GM18861 (cell line): ENCODE data around the gene FILIP1.
A peak's percentile ranks its signal among the peaks of the same experiment; 100 is the strongest.
"Not testable (repeated sequence)": the region's sequence is repeated elsewhere in the genome, so short reads cannot be mapped to it uniquely, and the experiment has no call there.

ENCODE experiments used
- ATAC-seq: cut with Tn5 transposase; IDR thresholded peaks from one replicate; pipeline ENCODE4 v1.9.1; 2021; ENCODE audit not compliant: unreplicated experiment

The FILIP1 gene

DNA sequence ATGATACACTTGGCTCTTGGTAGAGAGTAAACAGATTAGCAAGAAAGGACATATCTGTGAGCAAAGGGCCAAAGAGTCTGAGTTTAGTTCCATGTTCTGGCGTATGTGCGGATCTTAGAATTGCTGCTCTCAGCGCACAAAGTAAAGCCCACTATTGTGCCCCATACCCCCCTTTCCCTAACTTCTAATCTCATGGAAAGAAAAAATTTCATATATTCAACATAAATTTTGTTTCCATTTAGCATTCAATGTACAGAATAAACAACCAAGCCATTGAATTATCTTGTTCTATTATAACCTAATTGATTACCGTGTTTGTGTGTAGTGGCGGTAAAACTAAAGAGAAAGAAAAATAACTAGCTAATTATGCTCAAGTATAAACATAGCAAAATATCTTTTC is 30.5 kb downstream of the FILIP1 start:
- no peak for ATAC-seq

DNA sequence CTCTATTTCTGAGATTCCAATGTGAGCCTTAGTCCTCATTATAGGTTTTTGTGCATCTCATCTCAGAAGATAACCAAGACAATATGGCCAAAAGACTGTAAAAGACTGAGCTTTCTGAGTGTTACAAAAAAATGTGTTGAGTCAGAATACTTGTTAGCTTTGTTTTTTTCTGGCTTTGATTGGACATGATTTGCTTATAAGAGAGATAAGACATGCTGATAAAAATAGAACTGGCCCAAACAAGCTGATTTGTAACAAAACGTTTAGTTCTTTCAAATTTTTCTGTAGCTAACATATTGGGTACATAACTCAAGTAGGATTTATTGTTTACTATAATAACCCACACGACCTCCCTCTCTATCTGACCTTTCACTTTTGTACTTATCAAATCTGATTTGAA is 32.9 kb downstream of the FILIP1 start:
- no peak for ATAC-seq

DNA sequence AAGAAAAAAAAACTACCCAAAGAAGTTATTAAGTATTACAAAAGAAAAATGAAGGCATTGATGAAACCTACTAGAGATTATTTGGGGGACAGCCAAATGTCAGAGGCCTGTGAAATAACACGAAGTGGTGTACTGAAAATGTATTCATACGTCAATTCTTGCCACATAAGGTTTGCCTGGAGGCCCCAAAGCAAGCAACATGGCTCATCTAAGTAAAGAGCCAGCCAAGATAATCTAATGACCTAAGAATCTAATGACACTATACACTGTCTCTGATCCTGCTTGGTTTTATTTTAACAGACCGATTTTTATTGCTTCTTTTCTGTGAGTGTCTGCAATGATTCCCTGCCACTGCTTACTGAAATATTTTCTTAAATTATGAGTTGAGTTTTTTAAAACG is 34.7 kb downstream of the FILIP1 start:
- no peak for ATAC-seq

DNA sequence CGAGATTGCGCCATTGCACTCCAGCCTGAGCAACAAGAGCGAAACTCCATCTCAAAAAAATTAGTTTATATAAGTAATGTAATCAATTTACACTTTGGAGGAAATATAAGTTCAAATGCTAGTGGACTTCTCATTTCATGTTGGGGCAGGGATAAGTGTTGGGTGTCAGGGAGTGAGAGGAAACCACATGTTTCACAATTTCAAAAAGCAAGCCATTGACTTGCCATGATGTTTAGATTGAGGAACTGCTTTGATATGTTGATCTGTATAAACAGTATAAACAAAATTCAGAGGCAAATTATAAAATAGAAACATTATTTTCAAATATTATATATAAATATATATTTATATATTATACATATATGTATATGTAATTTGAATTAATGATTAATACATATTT is 42.7 kb downstream of the FILIP1 start:
- ATAC-seq = no peak

GRCh38 chr6:75449630-75450206 is 43.9 kb downstream of the FILIP1 start:
- no peak for ATAC-seq

DNA sequence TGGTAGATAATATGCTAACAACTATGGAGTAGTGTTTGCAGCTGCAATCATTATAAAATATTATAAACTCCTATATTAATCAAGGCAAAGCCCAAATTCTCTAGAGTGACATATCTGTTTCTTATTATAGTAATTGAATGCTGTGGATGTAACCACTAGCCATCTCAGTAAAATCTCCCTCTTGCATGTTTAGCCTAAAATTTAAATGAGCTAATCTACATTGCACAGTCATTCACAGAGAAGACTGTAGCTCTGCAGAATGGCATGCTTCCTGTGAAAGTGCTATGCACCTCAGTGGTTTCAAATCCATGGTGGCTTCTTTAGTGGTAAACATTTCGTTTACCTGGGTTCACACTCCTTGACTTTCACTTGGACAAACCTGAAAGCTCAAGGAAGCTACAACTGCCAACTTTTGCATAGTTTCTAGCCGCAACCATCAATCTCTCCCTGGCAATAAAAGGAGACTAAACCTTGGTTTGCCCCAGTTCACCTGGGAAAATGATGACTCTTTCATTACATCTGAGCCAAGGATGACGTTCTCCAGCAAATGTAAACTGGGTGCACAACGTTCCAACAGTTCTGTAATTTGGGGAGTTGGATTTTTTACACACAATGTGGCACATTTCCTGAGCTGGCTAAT is 47.2 kb downstream of the FILIP1 start:
- ATAC-seq = peak; percentile 77

DNA sequence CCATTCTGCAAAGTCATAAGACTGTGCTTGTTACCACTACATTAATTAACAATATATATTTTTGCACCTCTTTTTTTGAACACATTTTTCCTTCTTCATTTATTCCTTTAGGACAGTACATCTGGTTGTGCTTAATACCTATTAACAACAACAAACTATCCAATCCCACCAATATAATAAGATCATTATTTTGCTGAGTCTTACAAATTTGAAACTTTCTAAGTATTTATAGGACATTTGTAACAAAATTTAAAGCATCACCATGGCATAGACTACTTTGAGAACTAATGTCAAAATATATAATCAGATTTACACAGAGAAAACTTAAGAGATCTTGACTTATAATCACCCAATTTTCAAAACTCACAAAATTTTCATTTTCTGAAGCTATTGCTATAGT is 47.9 kb downstream of the FILIP1 start:
- no peak for ATAC-seq

DNA sequence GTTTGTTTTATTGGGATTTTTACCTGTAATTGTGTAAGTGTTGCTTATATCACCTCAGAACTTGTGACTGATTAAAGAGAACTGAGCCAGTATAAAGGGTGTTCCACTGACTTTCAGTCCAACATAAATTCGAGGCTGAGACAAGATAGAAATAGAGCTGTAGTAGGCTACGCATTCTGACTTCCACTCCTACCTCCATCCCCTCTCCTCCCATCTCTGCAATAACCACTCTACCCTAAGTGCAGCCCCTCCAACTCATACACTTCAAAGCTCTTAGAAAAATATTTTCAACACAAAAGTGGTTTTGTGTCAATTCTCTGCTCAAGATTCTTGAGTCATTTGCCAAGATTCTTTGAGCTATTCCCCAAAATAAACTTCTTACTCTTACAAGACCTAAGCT is 48.7 kb downstream of the FILIP1 start:
- no peak for ATAC-seq

DNA sequence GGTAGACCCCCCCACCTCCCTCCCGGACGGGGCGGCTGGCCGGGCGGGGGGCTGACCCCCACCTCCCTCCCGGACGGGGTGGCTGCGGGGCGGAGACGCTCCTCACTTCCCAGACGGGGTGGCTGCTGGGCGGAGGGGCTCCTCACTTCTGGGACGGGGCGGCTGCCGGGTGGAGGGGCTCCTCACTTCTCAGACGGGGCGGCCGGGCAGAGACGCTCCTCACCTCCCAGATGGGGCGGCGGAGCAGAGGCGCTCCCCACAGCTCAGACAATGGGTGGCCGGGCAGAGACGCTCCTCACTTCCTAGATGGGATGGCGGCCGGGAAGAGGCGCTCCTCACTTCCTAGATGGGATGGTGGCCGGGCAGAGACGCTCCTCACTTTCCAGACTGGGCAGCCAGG is 51.7 kb downstream of the FILIP1 start:
- ATAC-seq = not testable (repeated sequence)

DNA sequence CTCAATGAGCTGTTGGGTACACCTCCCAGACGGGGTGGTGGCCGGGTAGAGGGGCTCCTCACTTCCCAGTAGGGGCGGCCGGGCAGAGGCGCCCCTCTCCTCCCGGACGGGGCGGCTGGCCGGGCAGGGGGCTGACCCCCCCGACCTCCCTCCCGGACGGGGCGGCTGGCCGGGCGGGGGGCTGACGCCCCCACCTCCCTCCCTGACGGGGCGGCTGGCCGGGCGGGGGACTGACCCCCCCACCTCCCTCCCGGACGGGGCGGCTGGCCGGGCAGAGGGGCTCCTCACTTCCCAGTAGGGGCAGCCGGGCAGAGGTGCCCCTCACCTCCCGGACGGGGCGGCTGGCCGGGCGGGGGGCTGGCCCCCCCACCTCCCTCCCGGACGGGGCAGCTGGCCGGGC is 52.1 kb downstream of the FILIP1 start:
- ATAC-seq = not testable (repeated sequence)

GRCh38 chr6:75438442-75439116 is 55.0 kb downstream of the FILIP1 start:
- no peak for ATAC-seq

DNA sequence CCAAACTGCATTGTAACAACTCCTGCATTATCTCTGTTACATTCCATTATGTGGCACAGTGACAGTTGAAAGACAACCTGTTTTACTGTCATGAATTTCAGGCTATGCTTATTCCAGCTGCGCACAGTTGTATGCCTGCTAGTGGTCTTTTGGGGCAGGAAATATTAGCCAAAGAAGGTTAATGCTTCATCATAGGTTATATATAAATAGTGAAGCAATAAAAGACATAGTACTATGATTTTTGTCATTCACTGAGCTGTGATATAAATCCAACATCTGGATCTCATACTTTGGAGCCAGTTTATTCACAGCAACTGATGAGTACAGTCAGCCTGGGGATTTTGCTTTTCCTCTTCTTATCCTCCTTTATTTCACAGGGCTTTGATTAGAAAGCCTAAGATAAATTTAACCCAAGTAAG is 55.6 kb downstream of the FILIP1 start:
- ATAC-seq = no peak

DNA sequence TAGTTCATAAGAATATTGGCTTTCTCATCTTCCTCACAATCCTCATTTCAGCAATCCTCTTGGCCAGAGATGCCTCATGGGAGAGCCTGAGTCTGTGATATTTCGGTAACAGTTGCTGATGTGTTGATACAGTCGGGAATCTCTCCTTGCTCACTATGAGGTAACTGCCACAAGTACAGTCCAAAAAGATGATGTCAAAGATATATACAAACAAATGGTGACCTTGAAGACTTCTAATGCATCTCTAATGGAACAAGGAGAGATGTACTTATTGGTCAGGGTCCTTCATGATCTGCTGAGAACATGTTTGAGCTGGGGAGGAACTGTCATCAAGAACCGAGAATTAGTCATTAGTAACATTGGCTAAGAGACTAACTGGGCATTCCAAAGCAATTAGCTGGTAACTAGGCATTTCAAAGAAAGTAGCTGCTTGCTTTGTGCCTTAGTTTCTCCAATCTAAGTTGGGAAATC is 56.1 kb downstream of the FILIP1 start:
- ATAC-seq = no peak

DNA sequence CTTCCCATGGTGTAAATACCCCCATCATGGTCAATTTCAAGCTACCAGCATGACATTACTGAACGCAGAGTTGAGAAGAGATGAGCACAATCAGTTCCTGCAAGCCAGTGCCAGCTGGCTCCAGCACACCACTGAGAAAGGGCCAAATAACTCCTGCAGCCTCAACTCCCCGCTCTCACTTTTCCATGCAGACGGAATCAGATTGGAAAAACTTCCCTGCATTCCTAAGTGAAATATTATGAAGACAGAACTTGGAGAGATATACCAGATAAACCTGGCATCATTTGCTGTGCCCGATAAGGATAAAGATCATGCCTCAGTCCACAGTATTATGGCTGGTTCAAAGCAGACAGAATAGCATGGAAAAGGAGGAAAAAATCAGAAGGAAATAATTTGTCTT is 56.7 kb downstream of the FILIP1 start:
- no peak for ATAC-seq

DNA sequence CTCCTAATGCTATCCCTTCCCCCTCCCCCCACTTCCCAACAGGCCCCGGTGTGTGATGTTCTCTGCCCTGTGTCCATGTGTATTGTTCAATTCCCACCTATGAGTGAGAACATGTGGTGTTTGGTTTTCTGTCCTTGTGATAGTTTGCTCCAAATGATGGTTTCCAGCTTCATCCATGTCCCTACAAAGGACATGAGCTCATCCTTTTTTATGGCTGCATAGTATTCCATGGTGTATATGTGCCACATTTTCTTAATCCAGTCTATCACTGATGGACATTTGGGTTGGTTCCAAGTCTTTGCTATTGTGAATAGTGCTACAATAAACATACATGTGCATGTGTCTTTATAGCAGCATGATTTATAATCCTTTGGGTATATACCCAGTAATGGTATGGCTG is 60.8 kb downstream of the FILIP1 start:
- ATAC-seq = not testable (repeated sequence)

DNA sequence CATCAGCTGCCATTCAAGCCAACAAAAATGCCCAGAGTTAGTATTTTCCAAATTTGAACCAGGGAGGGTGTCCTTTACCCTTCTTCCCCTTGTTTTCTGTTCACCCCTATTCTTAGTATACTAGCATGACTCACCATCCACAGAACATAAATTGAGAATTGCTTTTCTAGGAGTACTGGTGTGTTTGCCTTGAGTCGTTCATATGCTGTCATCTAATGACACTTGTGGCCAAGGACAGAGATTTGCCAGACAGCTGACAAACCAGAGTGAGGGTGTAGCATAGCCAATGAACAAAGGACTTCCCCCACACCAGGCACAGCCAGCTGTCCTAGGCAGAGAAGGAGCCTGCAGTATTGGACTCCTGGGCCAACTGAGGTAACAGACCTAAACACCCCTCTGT is 62.2 kb downstream of the FILIP1 start:
- ATAC-seq = no peak

DNA sequence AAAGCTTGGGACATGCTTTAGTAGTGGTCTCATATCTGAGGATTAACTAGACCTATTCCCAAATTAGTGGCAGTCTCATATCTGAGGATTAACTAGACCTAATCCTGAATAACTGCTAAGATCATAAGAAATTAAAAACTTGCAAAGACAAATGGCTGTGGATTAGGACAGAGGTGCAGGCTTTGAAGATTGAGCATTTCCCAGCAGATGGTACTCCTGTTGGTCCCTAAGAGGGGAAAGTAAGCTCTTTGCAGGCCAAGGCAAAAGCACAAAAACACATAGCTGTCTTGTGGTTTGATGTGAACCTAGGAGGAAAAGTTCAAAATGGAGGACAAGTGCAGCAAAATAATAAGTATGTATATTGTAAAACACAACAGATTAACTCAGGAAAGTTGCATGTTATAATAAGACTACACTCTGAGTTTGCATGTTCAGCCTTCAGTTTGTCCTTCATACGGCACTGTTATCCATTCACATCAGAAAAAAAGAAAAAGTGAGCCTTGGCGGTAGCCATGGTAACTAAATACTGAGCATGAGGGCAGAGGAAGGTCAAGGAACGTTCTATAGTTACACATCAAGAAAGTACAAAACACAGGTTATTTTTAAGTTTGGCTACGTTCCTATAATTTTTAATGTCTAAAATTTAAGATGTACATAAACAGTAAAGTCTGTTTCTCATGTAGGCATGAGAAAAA is 62.8 kb downstream of the FILIP1 start:
- ATAC-seq = no peak

DNA sequence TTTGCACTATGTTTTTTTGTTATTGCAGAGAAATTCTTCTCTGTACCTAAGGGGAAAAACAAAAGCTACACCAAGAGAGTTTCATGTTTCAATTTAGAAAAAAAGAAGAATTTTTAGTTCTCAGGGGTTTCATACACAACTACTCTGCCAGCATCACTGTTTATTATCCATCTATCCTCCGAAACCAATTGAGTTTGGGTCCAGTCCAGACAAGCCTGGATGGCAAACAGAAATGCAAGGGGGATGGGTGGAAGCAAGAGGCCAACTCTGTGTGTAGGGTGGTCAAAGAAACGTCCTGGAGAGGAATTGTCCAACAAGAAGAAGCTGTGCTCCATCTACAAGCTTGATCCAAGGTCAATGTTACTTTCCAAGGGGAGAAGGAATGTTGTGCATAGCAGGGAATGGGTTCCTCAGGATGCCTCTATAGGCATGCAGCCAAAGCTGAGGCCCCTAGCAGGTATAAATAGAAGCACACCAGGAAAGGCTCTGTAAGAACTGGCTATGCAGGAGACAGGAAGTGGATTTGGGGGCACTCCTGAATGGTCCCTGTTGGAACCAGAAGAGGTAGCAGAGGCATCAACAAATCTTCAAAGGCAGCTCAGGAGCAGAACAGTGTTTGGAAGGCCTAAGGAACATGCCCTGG is 64.4 kb downstream of the FILIP1 start:
- no peak for ATAC-seq

GRCh38 chr6:75428204-75428603 is 65.4 kb downstream of the FILIP1 start:
- ATAC-seq = peak; percentile 45

DNA sequence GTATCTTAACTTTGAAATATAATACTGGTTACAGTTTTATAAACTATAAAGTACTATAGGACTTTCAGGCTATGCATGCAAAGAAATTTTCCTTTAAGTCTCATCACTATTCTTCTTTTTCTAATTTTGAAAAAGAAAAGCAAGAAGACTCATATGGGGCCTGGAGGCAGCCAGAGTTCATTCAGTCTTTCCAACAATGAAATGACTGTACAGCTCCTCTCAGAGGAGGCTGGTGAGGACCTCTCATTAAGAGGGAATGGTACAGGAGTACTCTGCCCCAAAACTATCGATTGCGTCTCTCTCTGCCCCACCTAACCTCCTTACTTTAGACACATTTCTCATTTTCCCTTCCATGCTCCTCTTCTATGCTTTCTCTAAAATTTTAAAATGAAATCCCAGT is 66.3 kb downstream of the FILIP1 start:
- ATAC-seq = no peak
